ENCODE data around the gene DAB2IP. TPM values are rescaled to one million over a fixed set of nuclear protein-coding genes. Genes with fewer than 3 reads are reported as not detected.

DAB2IP gene
- total RNA-seq, 6 donors from 2014 or later = 61.8 to 98.0 (median 77.2) TPM

GRCh38 chr9:121703014-121703734 lies 51.7 kb downstream of the DAB2IP start:
- TF ChIP-seq EP300 (IDR thresholded peaks at IDR 0.05) = no peak
- no peak for TF ChIP-seq POLR2AphosphoS5 (IDR thresholded peaks at IDR 0.05)
- no peak for TF ChIP-seq CTCF (IDR thresholded peaks at IDR 0.05)
- TF ChIP-seq POLR2A (IDR thresholded peaks at IDR 0.05) = no peak
- Histone ChIP-seq H3K4me1 (peaks cover 24 to 34% (median 31%) of the 10 kb centered on the region in 4 donors), H3K9me3 (no peaks in the 10 kb centered on the region), H3K27me3 (peaks cover 0 to 8% (median 3%) of the 10 kb centered on the region in 4 donors), H3K27ac (no peak overlapping the region), H3K36me3 (no peaks in the 10 kb centered on the region), H3K4me3 (no peak overlapping the region)
- no peak for DNase-seq
- no peak for ATAC-seq (ENCODE audit: low FRiP score in 2 of 2)
- WGBS, 2 donors = 79 to 97% methylated on average over 3 of the region's 3 CpGs

- Histone ChIP-seq H3K9me3 (no peaks in the 10 kb centered on the region), H3K4me1 (peaks cover 19 to 36% (median 33%) of the 10 kb centered on the region in 4 donors), H3K27ac (no peak overlapping the region), H3K27me3 (peaks cover 0 to 7% (median 2%) of the 10 kb centered on the region in 4 donors), H3K36me3 (no peaks in the 10 kb centered on the region), H3K4me3 (no peak overlapping the region)
- TF ChIP-seq POLR2AphosphoS5 (IDR thresholded peaks at IDR 0.05) (no peak), EP300 (IDR thresholded peaks at IDR 0.05) (no peak), CTCF (IDR thresholded peaks at IDR 0.05) (no peak), POLR2A (IDR thresholded peaks at IDR 0.05) (no peak)
- ATAC-seq (ENCODE audit: low FRiP score in 2 of 2) (no peak), DNase-seq (no peak)
- WGBS, 2 donors = 79 to 82% methylated on average over 3 of the region's 3 CpGs
These were observed 52.8 kb downstream of the DAB2IP start for GRCh38 chr9:121704281-121704680.

GRCh38 chr9:121706149-121706750 lies 54.8 kb downstream of the DAB2IP start:
- Histone ChIP-seq H3K4me1 (peaks cover 9 to 37% (median 23%) of the 10 kb centered on the region in 4 donors), H3K27ac (no peak overlapping the region), H3K36me3 (no peaks in the 10 kb centered on the region), H3K4me3 (no peak overlapping the region), H3K27me3 (no peaks in the 10 kb centered on the region), H3K9me3 (no peaks in the 10 kb centered on the region)
- 79 to 81% methylated on average over 7 of the region's 8 CpGs for WGBS, 2 donors
- no peak for ATAC-seq (ENCODE audit: low FRiP score in 2 of 2)
- no peak for TF ChIP-seq CTCF (IDR thresholded peaks at IDR 0.05)
- TF ChIP-seq EP300 (IDR thresholded peaks at IDR 0.05) = no peak
- peak in 1 of 2 donors; percentile 36 for DNase-seq

DNA sequence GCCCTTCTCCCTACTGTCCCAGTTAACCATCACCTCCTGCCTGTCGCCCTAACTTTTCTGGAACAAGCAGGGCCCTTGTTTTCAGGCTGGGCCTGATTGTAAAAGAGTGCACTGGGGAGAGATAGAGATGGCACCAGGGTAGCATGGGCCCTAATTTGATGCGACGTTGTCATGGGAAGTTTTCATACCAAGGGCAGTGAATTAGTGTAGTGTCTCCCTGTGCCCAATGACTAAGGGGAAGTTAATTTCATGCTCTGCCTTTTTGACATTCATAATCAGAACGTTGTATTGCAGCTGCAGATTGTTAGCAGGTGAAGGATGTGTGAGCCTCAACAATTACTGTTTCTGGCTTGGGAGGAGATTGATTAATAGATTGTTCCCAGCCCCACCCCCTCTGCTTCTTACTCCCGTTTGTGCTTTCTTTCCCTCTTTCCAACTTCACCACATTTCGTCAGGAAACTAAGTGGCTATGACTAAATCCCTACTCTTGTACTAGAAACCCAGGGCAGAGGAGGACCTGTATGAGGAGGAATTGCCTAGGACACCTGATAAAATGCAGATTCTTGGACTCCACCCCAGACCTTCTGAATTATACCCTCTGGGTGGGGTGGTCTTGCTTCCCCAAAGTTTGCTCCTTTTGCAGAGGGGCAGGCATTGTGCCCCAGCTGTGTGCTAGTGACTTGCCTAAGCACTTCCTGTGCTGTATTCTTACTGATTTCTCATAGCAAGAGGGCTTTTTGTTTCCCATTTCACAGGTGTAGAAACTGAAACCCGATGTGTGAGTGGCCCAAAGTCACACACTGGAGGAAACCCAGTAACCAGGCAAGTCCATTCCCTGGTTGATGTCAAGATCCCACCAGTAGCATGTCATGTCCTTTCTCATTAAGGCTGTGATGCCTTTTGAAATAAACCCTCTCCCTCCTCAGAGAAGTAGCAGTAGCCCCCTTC lies 56.3 kb downstream of the DAB2IP start:
- no peak for TF ChIP-seq EP300 (IDR thresholded peaks at IDR 0.05)
- no peak for TF ChIP-seq POLR2AphosphoS5 (IDR thresholded peaks at IDR 0.05)
- TF ChIP-seq POLR2A (IDR thresholded peaks at IDR 0.05) = no peak
- no peak for TF ChIP-seq CTCF (IDR thresholded peaks at IDR 0.05)

More for the DNA sequence above, 56.3 kb downstream of the DAB2IP start:
- H3K4me3 ChIP-seq = no peak overlapping the region
- ATAC-seq (ENCODE audit: low FRiP score in 2 of 2) (no peak), DNase-seq (no peak)
- no peaks in the 10 kb centered on the region for H3K27me3 ChIP-seq
- no peaks in the 10 kb centered on the region for H3K36me3 ChIP-seq
- H3K27ac ChIP-seq = no peak overlapping the region
- H3K9me3 ChIP-seq = no peaks in the 10 kb centered on the region
- peaks cover 6 to 31% (median 18%) of the 10 kb centered on the region in 4 donors for H3K4me1 ChIP-seq
- 63 to 74% methylated on average over 7 of the region's 7 CpGs for WGBS, 2 donors

Data from upper lobe of left lung (tissue), 6 donors.